Calu3 (cell line): ENCODE data around the gene DAAM2. TPM values are rescaled to one million over a fixed set of nuclear protein-coding genes. Genes with fewer than 3 reads are reported as not detected.

Experiments
- BruUV-seq: library from RNA; stranded (reverse); fragments of 400-500 nt; replicated peaks from 2 replicates; lab custom pipeline; 2021; lab: Mats Ljungman, UMichigan
- CTCF ChIA-PET: fragments of 300-600 bp; sonication (Branson Sonifier 250); formaldehyde crosslinking; loops from one replicate; lab custom pipeline; 2022; ENCODE audit warnings: antibody characterized with exemption; lab: Charles Lee
- DNase-seq: peaks from one replicate; pipeline ENCODE4 v3.0.0; 2022
- H3K27ac Mint-ChIP-seq: one replicate; pipeline ENCODE4 v1.8.0; 2022; ENCODE audit warnings: mixed read lengths; ENCODE audit not compliant: unreplicated experiment
- H3K27me3 Mint-ChIP-seq: one replicate; pipeline ENCODE4 v1.8.0; 2022; ENCODE audit warnings: mixed read lengths; ENCODE audit not compliant: unreplicated experiment
- H3K36me3 Mint-ChIP-seq: one replicate; pipeline ENCODE4 v1.8.0; 2022; ENCODE audit warnings: mild to moderate bottlenecking, moderate library complexity, mixed read lengths; ENCODE audit not compliant: insufficient read depth, unreplicated experiment
- H3K4me1 Mint-ChIP-seq: one replicate; pipeline ENCODE4 v1.8.0; 2022; ENCODE audit warnings: mild to moderate bottlenecking, low read depth, mixed read lengths; ENCODE audit not compliant: unreplicated experiment
- H3K4me3 Mint-ChIP-seq: one replicate; pipeline ENCODE4 v1.8.0; 2022; ENCODE audit warnings: mild to moderate bottlenecking, low read depth, moderate library complexity, mixed read lengths; ENCODE audit not compliant: unreplicated experiment
- H3K9me3 Mint-ChIP-seq: one replicate; pipeline ENCODE4 v1.8.0; 2022; ENCODE audit warnings: low read depth, mixed read lengths; ENCODE audit not compliant: unreplicated experiment
- CTCF ChIP-seq: fragments of 200-600 bp; IDR thresholded peaks from one replicate; pipeline ENCODE4 v1.8.0; 2022; ENCODE audit warnings: antibody characterized with exemption; ENCODE audit not compliant: unreplicated experiment
- intact Hi-C: fragments of 100-400 bp; cut with micrococcal nuclease; formaldehyde crosslinking; loops from one replicate; pipeline ENCODE4 v1.10.0; 2022; ENCODE audit not compliant: unreplicated experiment
- total RNA-seq: library from RNA; stranded (reverse); gene quantifications from 2 replicates; pipeline ENCODE4 v1.2.3, GENCODE V29; 2022

The DAAM2 gene
- total RNA-seq, 1 experiment from 2014 or later: not detected

- peaks cover 22% of the 10 kb centered on the region for H3K27me3 Mint-ChIP-seq
- no TSS peak for BruUV-seq
- H3K36me3 Mint-ChIP-seq: no peaks in the 10 kb centered on the region
- intact Hi-C loops: no loop called here
- no peak overlapping the region for H3K27ac Mint-ChIP-seq
- H3K4me3 Mint-ChIP-seq: no peak overlapping the region
- CTCF ChIA-PET: no interaction called here
- H3K9me3 Mint-ChIP-seq: no peaks in the 10 kb centered on the region
- H3K4me1 Mint-ChIP-seq: no peaks in the 10 kb centered on the region
- no peak for DNase-seq
- TF ChIP-seq CTCF: no peak
These were observed 109.0 kb downstream of the DAAM2 start for GRCh38 chr6:39901116-39901655.

- no peak for DNase-seq
- no peak for TF ChIP-seq CTCF
- H3K27ac Mint-ChIP-seq: no peak overlapping the region
- H3K27me3 Mint-ChIP-seq: peaks cover 18% of the 10 kb centered on the region
- CTCF ChIA-PET: no interaction called here
- H3K4me1 Mint-ChIP-seq: no peaks in the 10 kb centered on the region
- no peaks in the 10 kb centered on the region for H3K36me3 Mint-ChIP-seq
- no peak overlapping the region for H3K4me3 Mint-ChIP-seq
- no TSS peak for BruUV-seq
- intact Hi-C loops: no loop called here
- no peaks in the 10 kb centered on the region for H3K9me3 Mint-ChIP-seq
These were observed 109.5 kb downstream of the DAAM2 start for GRCh38 chr6:39901670-39902069.

GRCh38 chr6:39902136-39902535 lies 110.0 kb downstream of the DAAM2 start:
- Mint-ChIP-seq H3K4me3 (no peak overlapping the region), H3K9me3 (no peaks in the 10 kb centered on the region), H3K27ac (no peak overlapping the region), H3K27me3 (peaks cover 13% of the 10 kb centered on the region), H3K4me1 (no peaks in the 10 kb centered on the region), H3K36me3 (no peaks in the 10 kb centered on the region)
- CTCF ChIA-PET: no interaction called here
- no peak for DNase-seq
- TF ChIP-seq CTCF: no peak
- no TSS peak for BruUV-seq
- intact Hi-C loops: no loop called here

GRCh38 chr6:39902786-39903465 lies 110.8 kb downstream of the DAAM2 start:
- Mint-ChIP-seq H3K4me1 (no peaks in the 10 kb centered on the region), H3K4me3 (no peak overlapping the region), H3K36me3 (no peaks in the 10 kb centered on the region), H3K9me3 (no peaks in the 10 kb centered on the region), H3K27me3 (peaks cover 5% of the 10 kb centered on the region), H3K27ac (no peak overlapping the region)
- intact Hi-C loops: no loop called here
- no TSS peak for BruUV-seq
- CTCF ChIA-PET: no interaction called here
- no peak for TF ChIP-seq CTCF
- DNase-seq: no peak
